ENCODE measurements around the gene TMEM213.

Gene TMEM213

GRCh38 chr7:138825049-138825721 is 27.4 kb downstream of the TMEM213 start:
- Histone ChIP-seq H3K4me1 (ENCODE audit: insufficient read depth, low read length) (no peaks in the 10 kb centered on the region; the same call in 1 of the 2 replicates), H3K27ac (ENCODE audit: low read length) (no peak overlapping the region), H3K9ac (ENCODE audit: low read depth, low read length) (no peak overlapping the region), H3K4me3 (ENCODE audit: low read length) (no peak overlapping the region), H3K27me3 (ENCODE audit: insufficient read depth, low read length) (no peaks in the 10 kb centered on the region), H3K36me3 (ENCODE audit: insufficient read depth, low read depth, low read length) (no peaks in the 10 kb centered on the region), H3K9me3 (ENCODE audit: insufficient read depth, low read depth, low read length) (no peaks in the 10 kb centered on the region)

GRCh38 chr7:138828302-138828701 is 30.5 kb downstream of the TMEM213 start:
- Histone ChIP-seq H3K36me3 (ENCODE audit: insufficient read depth, low read depth, low read length) (no peaks in the 10 kb centered on the region), H3K9ac (ENCODE audit: low read depth, low read length) (no peak overlapping the region), H3K4me1 (ENCODE audit: insufficient read depth, low read length) (no peaks in the 10 kb centered on the region), H3K9me3 (ENCODE audit: insufficient read depth, low read depth, low read length) (no peaks in the 10 kb centered on the region), H3K27ac (ENCODE audit: low read length) (no peak overlapping the region), H3K27me3 (ENCODE audit: insufficient read depth, low read length) (no peaks in the 10 kb centered on the region), H3K4me3 (ENCODE audit: low read length) (no peak overlapping the region)

GRCh38 chr7:138829335-138829734 is 31.5 kb downstream of the TMEM213 start:
- Histone ChIP-seq H3K27ac (ENCODE audit: low read length) (no peak overlapping the region), H3K9ac (ENCODE audit: low read depth, low read length) (no peak overlapping the region), H3K4me1 (ENCODE audit: insufficient read depth, low read length) (no peaks in the 10 kb centered on the region)

GRCh38 chr7:138832966-138833365 is 35.2 kb downstream of the TMEM213 start:
- Histone ChIP-seq H3K9me3 (ENCODE audit: insufficient read depth, low read depth, low read length) (no peaks in the 10 kb centered on the region), H3K4me3 (ENCODE audit: low read length) (no peak overlapping the region), H3K4me1 (ENCODE audit: insufficient read depth, low read length) (no peaks in the 10 kb centered on the region), H3K36me3 (ENCODE audit: insufficient read depth, low read depth, low read length) (peaks cover 27% of the 10 kb centered on the region), H3K9ac (ENCODE audit: low read depth, low read length) (no peak overlapping the region), H3K27ac (ENCODE audit: low read length) (no peak overlapping the region), H3K27me3 (ENCODE audit: insufficient read depth, low read length) (no peaks in the 10 kb centered on the region)

More at GRCh38 chr7:138829335-138829734, 31.5 kb downstream of the TMEM213 start:
- Histone ChIP-seq H3K36me3 (ENCODE audit: insufficient read depth, low read depth, low read length) (peaks cover under 1% of the 10 kb centered on the region; the same call in 1 of the 2 replicates), H3K27me3 (ENCODE audit: insufficient read depth, low read length) (no peaks in the 10 kb centered on the region), H3K9me3 (ENCODE audit: insufficient read depth, low read depth, low read length) (no peaks in the 10 kb centered on the region), H3K4me3 (ENCODE audit: low read length) (no peak overlapping the region)

- Histone ChIP-seq H3K27ac (ENCODE audit: low read length) (no peak overlapping the region), H3K9ac (ENCODE audit: low read depth, low read length) (no peak overlapping the region), H3K27me3 (ENCODE audit: insufficient read depth, low read length) (no peaks in the 10 kb centered on the region), H3K4me1 (ENCODE audit: insufficient read depth, low read length) (no peaks in the 10 kb centered on the region), H3K4me3 (ENCODE audit: low read length) (no peak overlapping the region), H3K36me3 (ENCODE audit: insufficient read depth, low read depth, low read length) (peaks cover 33% of the 10 kb centered on the region), H3K9me3 (ENCODE audit: insufficient read depth, low read depth, low read length) (no peaks in the 10 kb centered on the region)
These were observed 35.8 kb downstream of the TMEM213 start for GRCh38 chr7:138833596-138833995.

GRCh38 chr7:138834583-138834982 is 36.8 kb downstream of the TMEM213 start:
- Histone ChIP-seq H3K9me3 (ENCODE audit: insufficient read depth, low read depth, low read length) (no peaks in the 10 kb centered on the region), H3K36me3 (ENCODE audit: insufficient read depth, low read depth, low read length) (peaks cover 40% of the 10 kb centered on the region), H3K9ac (ENCODE audit: low read depth, low read length) (no peak overlapping the region), H3K27ac (ENCODE audit: low read length) (no peak overlapping the region), H3K4me3 (ENCODE audit: low read length) (no peak overlapping the region), H3K4me1 (ENCODE audit: insufficient read depth, low read length) (no peaks in the 10 kb centered on the region), H3K27me3 (ENCODE audit: insufficient read depth, low read length) (no peaks in the 10 kb centered on the region)

GRCh38 chr7:138835087-138835486 is 37.3 kb downstream of the TMEM213 start:
- H3K4me3 ChIP-seq (ENCODE audit: low read length), result no peak overlapping the region
- H3K9me3 ChIP-seq (ENCODE audit: insufficient read depth, low read depth, low read length), result no peaks in the 10 kb centered on the region
- no peaks in the 10 kb centered on the region for H3K27me3 ChIP-seq (ENCODE audit: insufficient read depth, low read length)
- H3K4me1 ChIP-seq (ENCODE audit: insufficient read depth, low read length), result no peaks in the 10 kb centered on the region
- peaks cover 41% of the 10 kb centered on the region for H3K36me3 ChIP-seq (ENCODE audit: insufficient read depth, low read depth, low read length)
- H3K27ac ChIP-seq (ENCODE audit: low read length), result no peak overlapping the region
- H3K9ac ChIP-seq (ENCODE audit: low read depth, low read length), result no peak overlapping the region

GRCh38 chr7:138837627-138838026 is 39.8 kb downstream of the TMEM213 start:
- H3K36me3 ChIP-seq (ENCODE audit: insufficient read depth, low read depth, low read length), result peaks cover 49% of the 10 kb centered on the region
- no peak overlapping the region for H3K27ac ChIP-seq (ENCODE audit: low read length)
- H3K4me1 ChIP-seq (ENCODE audit: insufficient read depth, low read length), result peaks cover 4% of the 10 kb centered on the region; the same call in 1 of the 2 replicates
- no peak overlapping the region for H3K9ac ChIP-seq (ENCODE audit: low read depth, low read length)
- no peak overlapping the region for H3K4me3 ChIP-seq (ENCODE audit: low read length)
- no peaks in the 10 kb centered on the region for H3K9me3 ChIP-seq (ENCODE audit: insufficient read depth, low read depth, low read length)
- no peaks in the 10 kb centered on the region for H3K27me3 ChIP-seq (ENCODE audit: insufficient read depth, low read length)

- no peak overlapping the region for H3K9ac ChIP-seq (ENCODE audit: low read depth, low read length)
- H3K27ac ChIP-seq (ENCODE audit: low read length), result no peak overlapping the region
- H3K27me3 ChIP-seq (ENCODE audit: insufficient read depth, low read length), result no peaks in the 10 kb centered on the region
- H3K9me3 ChIP-seq (ENCODE audit: insufficient read depth, low read depth, low read length), result no peaks in the 10 kb centered on the region
- H3K36me3 ChIP-seq (ENCODE audit: insufficient read depth, low read depth, low read length), result peaks cover 49% of the 10 kb centered on the region
- peaks cover 4% of the 10 kb centered on the region; the same call in 1 of the 2 replicates for H3K4me1 ChIP-seq (ENCODE audit: insufficient read depth, low read length)
- H3K4me3 ChIP-seq (ENCODE audit: low read length), result no peak overlapping the region
These were observed 40.4 kb downstream of the TMEM213 start for GRCh38 chr7:138838166-138838565.

GRCh38 chr7:138842111-138842510 is 44.3 kb downstream of the TMEM213 start:
- peak overlapping the region; percentile 54 for H3K27ac ChIP-seq (ENCODE audit: low read length)
- H3K9ac ChIP-seq (ENCODE audit: low read depth, low read length), result peak overlapping the region; percentile 29; the same call in 1 of the 2 replicates
- H3K4me1 ChIP-seq (ENCODE audit: insufficient read depth, low read length), result peaks cover 4% of the 10 kb centered on the region; the same call in 1 of the 2 replicates

GRCh38 chr7:138843632-138844580 is 46.1 kb downstream of the TMEM213 start:
- H3K36me3 ChIP-seq (ENCODE audit: insufficient read depth, low read depth, low read length), result peaks cover 31% of the 10 kb centered on the region
- no peak overlapping the region for H3K9ac ChIP-seq (ENCODE audit: low read depth, low read length)
- H3K9me3 ChIP-seq (ENCODE audit: insufficient read depth, low read depth, low read length), result no peaks in the 10 kb centered on the region
- H3K4me1 ChIP-seq (ENCODE audit: insufficient read depth, low read length), result peaks cover 8% of the 10 kb centered on the region; the same call in 1 of the 2 replicates
- no peak overlapping the region for H3K4me3 ChIP-seq (ENCODE audit: low read length)
- H3K27me3 ChIP-seq (ENCODE audit: insufficient read depth, low read length), result no peaks in the 10 kb centered on the region
- H3K27ac ChIP-seq (ENCODE audit: low read length), result no peak overlapping the region

More at GRCh38 chr7:138842111-138842510, 44.3 kb downstream of the TMEM213 start:
- no peak overlapping the region for H3K4me3 ChIP-seq (ENCODE audit: low read length)
- no peaks in the 10 kb centered on the region for H3K27me3 ChIP-seq (ENCODE audit: insufficient read depth, low read length)
- peaks cover 42% of the 10 kb centered on the region for H3K36me3 ChIP-seq (ENCODE audit: insufficient read depth, low read depth, low read length)
- no peaks in the 10 kb centered on the region for H3K9me3 ChIP-seq (ENCODE audit: insufficient read depth, low read depth, low read length)
